Thymus (tissue), 11 donors: ENCODE measurements around the gene KCNK6. TPM values are rescaled to one million over a fixed set of nuclear protein-coding genes. Genes with fewer than 3 reads are reported as not detected.

Experiments used
- DNase-seq, 9 donors: peaks; one replicate each; pipeline ENCODE4 v3.0.0-alpha.2; 2013; ENCODE audit warnings: low spot score in 9 of 9, low read depth in 6 of 9, missing footprints in 1 of 9
- H3K27ac ChIP-seq, 2 donors: one replicate each; pipeline ENCODE4 v1.5.1; 2013; ENCODE audit warnings: control low read depth in 1 of 2, low read depth in 1 of 2, low read length in 1 of 2, mild to moderate bottlenecking in 1 of 2, moderate library complexity in 1 of 2
- H3K27me3 ChIP-seq, 2 donors: one replicate each; pipeline ENCODE4 v1.5.1; 2013; ENCODE audit warnings: low read length in 1 of 2; ENCODE audit not compliant: control insufficient read depth in 2 of 2, insufficient read depth in 1 of 2
- H3K36me3 ChIP-seq, 2 donors: one replicate each; pipeline ENCODE4 v1.5.1; 2013; ENCODE audit warnings: low read length in 1 of 2, mild to moderate bottlenecking in 1 of 2, moderate library complexity in 1 of 2; ENCODE audit not compliant: control insufficient read depth in 2 of 2, insufficient read depth in 2 of 2
- H3K4me1 ChIP-seq, 2 donors: one replicate each; pipeline ENCODE4 v1.5.1; 2013; ENCODE audit warnings: low read length in 2 of 2; ENCODE audit not compliant: control insufficient read depth in 2 of 2, insufficient read depth in 2 of 2
- H3K4me3 ChIP-seq, 2 donors: one replicate each; pipeline ENCODE4 v1.5.1; 2013; ENCODE audit warnings: low read length in 2 of 2, control low read depth in 1 of 2, mild to moderate bottlenecking in 1 of 2
- H3K9me3 ChIP-seq, 2 donors: one replicate each; pipeline ENCODE4 v1.5.1; 2013; ENCODE audit warnings: low read length in 1 of 2, mild to moderate bottlenecking in 1 of 2; ENCODE audit not compliant: control insufficient read depth in 2 of 2, insufficient read depth in 1 of 2
- WGBS: extraction: QIAGEN DNeasy Blood & Tissue Kit; methylation state at CpG from one replicate; pipeline ENCODE4 v1.1.7; 2013; 5-methylcytosine and 5-hydroxymethylcytosine counted together
- polyA plus RNA-seq: library from polyadenylated mRNA; stranded (reverse); fragments of 200-250 nt; gene quantifications from one replicate; pipeline ENCODE4 v1.2.3, GENCODE V29; 2013
- total RNA-seq: library from RNA; stranded (reverse); fragments of 120-200 nt; gene quantifications from one replicate; pipeline ENCODE4 v1.2.4, GENCODE V29; 2013
- donor health status: healthy.

The KCNK6 gene
- total and polyA plus RNA-seq, 2 donors, result 3.4 to 5.2 TPM

DNA sequence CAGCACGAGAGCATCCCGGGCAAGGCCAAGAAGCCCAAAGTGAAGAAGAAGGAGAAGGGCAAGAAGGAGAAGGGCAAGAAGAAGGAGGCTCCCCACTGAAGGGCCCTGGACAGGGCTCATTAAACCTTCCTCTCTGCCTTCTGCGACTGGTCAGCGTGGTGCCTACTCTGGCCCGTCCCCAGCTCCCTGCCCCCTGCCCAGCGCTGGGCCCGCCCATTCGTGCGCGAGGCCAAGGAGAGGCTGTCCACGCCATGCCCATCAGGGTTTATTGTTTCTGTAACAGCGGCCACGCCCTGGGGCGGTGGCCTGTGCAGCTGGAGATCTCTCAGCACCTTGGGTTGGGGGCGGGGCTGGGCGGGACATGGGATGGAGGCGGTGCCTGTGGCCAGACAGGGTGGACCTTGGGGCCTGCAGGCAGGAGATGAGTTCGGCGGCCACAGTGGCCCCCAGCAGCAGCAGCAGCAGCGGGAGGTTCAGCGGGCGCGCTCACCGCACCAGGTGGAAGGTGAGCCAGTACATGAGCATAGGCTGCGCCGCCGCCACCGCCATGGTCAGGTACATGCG lies 14.7 kb upstream of the KCNK6 start:
- DNase-seq, result no peak
- H3K9me3 ChIP-seq, result no peaks in the 10 kb centered on the region
- no peak overlapping the region for H3K27ac ChIP-seq
- no peak overlapping the region for H3K4me3 ChIP-seq
- H3K36me3 ChIP-seq, result peaks cover 4 to 41% of the 10 kb centered on the region in 2 donors
- no peaks in the 10 kb centered on the region for H3K4me1 ChIP-seq
- no peaks in the 10 kb centered on the region for H3K27me3 ChIP-seq
- whole genome bisulfite sequencing, result 91% methylated on average over 29 of the region's 29 CpGs

DNA sequence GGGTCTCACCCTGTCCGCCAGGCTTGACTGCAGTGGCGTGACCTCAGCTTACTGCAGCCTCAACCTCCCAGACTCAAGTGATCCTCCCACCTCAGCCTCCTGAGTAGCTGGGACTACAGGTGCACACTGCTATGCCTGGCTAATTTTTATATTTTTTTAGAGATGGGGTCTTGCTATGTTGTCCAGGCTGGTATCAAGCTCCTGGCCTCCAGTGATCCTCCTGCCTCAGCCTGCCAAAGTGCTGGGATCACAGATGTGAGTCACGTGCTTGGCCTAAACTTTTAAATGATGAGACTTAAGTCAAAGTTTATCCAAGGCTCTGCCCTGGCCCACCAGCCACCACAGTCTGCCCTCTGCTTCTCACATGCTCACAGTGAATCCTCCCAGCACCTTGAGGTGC lies 13.4 kb upstream of the KCNK6 start:
- Histone ChIP-seq H3K9me3 (no peaks in the 10 kb centered on the region), H3K36me3 (peaks cover 4 to 41% of the 10 kb centered on the region in 2 donors), H3K27ac (no peak overlapping the region), H3K4me1 (no peaks in the 10 kb centered on the region), H3K4me3 (no peak overlapping the region), H3K27me3 (no peaks in the 10 kb centered on the region)
- 100% methylated on average over 3 of the region's 3 CpGs for WGBS
- DNase-seq, result no peak

DNA sequence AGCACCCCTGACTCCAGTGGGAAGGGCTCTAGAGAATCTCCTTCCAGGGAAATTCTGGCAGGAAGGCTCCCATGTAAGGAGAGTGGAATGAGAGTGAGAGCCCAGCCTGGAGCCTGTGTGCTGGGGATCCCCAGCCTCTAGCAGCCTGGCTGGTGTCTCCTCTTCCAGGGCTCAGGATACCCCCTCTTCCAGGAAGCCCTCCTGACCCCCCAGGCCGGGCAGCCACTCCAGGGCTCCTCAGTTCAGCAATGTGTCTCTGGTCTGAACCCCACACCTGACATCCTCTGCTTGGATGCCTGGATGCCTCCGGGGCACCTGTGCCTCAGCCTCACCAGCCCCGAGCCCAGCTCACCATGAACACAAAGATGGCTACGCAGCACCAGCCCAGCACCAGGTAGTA lies 12.6 kb upstream of the KCNK6 start:
- DNase-seq, result no peak
- Histone ChIP-seq H3K9me3 (no peaks in the 10 kb centered on the region), H3K36me3 (peaks cover 4 to 41% of the 10 kb centered on the region in 2 donors), H3K4me3 (no peak overlapping the region), H3K4me1 (no peaks in the 10 kb centered on the region), H3K27ac (no peak overlapping the region), H3K27me3 (no peaks in the 10 kb centered on the region)
- over 99% methylated on average over 4 of the region's 4 CpGs for WGBS

DNA sequence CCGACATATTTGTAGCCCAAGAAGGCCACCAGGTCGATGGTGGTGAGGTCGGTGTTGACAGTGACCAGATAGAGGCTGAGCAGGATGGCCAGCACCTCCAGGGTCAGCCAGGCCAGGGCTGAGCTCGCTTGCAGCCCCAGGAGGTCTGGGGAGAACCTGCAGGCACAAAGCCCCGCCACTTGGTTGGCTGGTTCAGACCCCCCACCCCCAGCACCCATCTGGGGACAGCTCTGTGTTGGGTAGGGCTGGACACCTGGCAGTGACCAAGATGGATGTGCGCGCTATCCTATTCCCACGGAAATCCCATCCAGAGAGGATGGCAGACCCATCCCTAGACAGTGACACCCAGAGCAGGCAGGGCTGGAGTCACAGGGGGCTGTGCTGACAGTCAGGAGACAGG lies 12.0 kb upstream of the KCNK6 start:
- Histone ChIP-seq H3K27ac (no peak overlapping the region), H3K4me3 (no peak overlapping the region), H3K4me1 (no peaks in the 10 kb centered on the region), H3K9me3 (no peaks in the 10 kb centered on the region), H3K27me3 (no peaks in the 10 kb centered on the region), H3K36me3 (peaks cover 4 to 41% of the 10 kb centered on the region in 2 donors)
- no peak for DNase-seq
- 98% methylated on average over 8 of the region's 8 CpGs for WGBS

DNA sequence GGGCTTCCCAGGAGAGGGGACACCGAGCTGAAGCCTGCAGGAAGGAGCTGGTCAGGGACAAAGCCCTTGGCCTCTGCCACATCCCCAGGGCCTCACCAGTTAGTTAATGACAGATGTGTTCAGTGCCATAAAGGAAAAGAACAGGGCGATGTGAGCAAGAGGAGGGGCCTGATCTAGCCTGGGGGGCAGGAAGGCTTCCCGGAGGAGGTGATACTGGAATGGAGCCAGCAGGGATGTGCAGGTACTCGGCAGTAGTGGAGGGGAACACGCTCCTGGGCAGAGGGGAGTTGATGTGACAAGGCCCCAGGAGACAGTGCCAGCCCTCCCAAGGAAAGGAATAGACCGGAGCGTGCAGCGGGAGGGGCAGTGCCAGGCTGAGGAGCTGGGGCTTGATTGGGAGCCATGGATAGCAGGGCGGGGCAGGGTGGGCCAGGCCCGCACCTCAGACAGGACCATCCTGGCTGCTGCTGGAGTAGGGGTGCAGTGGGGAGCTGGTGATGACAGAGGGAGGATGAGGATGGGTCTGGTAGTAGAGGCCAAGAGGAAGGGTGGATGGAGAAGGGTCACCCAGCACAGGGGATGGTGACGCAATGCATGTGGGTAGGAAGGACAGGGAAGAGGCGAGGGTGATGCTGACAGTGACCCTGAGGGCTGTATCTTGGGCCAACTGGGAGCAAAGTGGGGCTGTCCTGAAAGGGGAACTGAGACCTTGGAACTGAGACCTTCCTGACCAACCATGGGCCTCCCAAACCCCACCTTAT lies 11.5 kb upstream of the KCNK6 start:
- WGBS, result 97% methylated on average over 12 of the region's 12 CpGs
- peaks cover 4 to 41% of the 10 kb centered on the region in 2 donors for H3K36me3 ChIP-seq

DNA sequence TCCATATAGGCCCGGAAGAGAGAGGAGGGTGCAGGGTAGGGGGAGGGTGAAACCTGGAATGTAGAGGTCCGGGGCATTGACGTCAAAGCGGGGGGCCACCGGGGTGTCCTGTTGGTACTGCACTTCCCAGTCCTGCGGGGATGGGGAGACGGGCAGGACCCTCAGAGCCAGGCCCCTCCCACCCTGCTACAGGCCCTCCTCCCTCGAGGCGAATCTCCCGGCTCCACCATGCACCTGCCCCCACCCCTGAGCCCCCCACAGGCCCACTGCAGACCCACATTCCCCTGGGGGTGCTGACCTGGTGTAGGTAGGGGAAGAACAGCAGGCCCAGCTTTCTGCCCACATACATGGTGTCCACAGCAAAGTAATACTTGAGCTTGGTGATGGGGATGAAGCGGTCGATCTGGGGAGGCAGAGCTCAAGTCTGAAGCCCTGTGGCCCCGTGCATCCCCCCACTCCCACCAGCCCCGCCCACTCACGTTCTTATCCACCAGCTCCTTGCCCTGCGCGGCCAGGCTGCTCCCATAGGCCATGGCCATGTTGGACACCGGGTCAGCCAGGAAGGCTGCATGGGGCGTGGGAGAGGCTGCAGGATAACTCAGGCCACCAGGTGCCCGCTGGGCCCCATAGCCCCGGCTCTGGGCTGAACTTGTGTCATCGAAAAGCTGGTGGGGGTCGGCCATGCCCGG lies 10.6 kb upstream of the KCNK6 start:
- H3K36me3 ChIP-seq, result peaks cover 4 to 41% of the 10 kb centered on the region in 2 donors
- H3K27me3 ChIP-seq, result no peaks in the 10 kb centered on the region
- DNase-seq, result no peak
- no peak overlapping the region for H3K27ac ChIP-seq
- H3K4me1 ChIP-seq, result no peaks in the 10 kb centered on the region
- no peak overlapping the region for H3K4me3 ChIP-seq
- H3K9me3 ChIP-seq, result no peaks in the 10 kb centered on the region
- WGBS, result 97% methylated on average over 24 of the region's 24 CpGs

More for the DNA sequence above, 11.5 kb upstream of the KCNK6 start:
- no peaks in the 10 kb centered on the region for H3K9me3 ChIP-seq
- H3K27me3 ChIP-seq, result no peaks in the 10 kb centered on the region
- DNase-seq, result no peak
- H3K4me3 ChIP-seq, result no peak overlapping the region
- H3K4me1 ChIP-seq, result no peaks in the 10 kb centered on the region
- no peak overlapping the region for H3K27ac ChIP-seq

DNA sequence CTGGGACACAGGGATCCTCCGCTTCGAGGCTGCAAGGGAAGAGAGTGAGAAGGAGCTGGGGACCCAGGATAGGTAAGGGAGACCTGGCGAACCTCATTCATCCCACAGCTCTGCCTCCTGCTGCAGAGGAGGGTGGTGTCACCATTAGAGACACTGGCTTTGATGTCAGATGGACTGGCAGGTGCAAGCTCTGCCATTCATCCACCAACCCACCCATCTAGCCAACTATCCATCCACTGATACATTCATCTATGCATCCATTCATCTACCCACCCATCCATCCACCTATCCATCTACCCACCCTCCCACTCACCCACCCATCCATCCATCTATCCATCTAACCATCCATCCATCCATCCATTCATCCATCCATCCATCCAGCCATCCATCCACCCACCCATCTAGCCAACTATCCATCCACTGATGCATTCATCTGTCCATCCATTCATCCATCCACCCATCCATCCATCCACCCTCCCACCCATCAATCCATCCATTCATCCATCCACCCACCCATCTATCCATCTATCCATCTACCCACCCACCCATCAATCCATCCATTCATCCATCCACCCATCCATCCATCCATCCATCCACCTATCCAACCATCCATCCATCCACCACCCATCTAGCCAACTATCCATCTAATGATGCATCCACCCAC lies 9.9 kb upstream of the KCNK6 start:
- H3K4me1 ChIP-seq, result no peaks in the 10 kb centered on the region
- H3K27me3 ChIP-seq, result no peaks in the 10 kb centered on the region
- H3K36me3 ChIP-seq, result peaks cover 4 to 38% of the 10 kb centered on the region in 2 donors
- no peak for DNase-seq
- 97% methylated on average over 3 of the region's 3 CpGs for WGBS
- no peak overlapping the region for H3K27ac ChIP-seq
- H3K4me3 ChIP-seq, result no peak overlapping the region
- H3K9me3 ChIP-seq, result no peaks in the 10 kb centered on the region

DNA sequence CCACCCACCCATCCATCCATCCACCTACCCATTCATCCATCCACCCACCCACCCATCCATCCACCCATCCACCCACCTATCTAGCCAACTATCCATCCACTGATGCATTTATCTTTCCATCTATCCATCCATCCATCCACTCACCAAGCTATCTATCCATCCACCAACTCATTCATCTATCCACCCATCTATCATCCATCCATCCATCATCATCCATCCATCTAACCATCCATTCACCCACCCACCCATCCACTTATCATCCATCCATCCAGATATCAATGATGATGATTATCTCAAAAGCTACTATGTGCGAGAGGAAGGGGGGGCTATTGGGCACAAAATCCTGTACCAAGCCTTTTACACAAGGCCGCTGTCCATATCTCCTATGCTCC lies 9.4 kb upstream of the KCNK6 start:
- H3K9me3 ChIP-seq, result no peaks in the 10 kb centered on the region
- H3K27ac ChIP-seq, result no peak overlapping the region
- DNase-seq, result no peak
- H3K36me3 ChIP-seq, result peaks cover 4 to 33% of the 10 kb centered on the region in 2 donors
- 99% methylated on average over 2 of the region's 2 CpGs for WGBS
- H3K27me3 ChIP-seq, result no peaks in the 10 kb centered on the region
- no peak overlapping the region for H3K4me3 ChIP-seq
- H3K4me1 ChIP-seq, result peaks cover under 1 to 2% of the 10 kb centered on the region in 2 donors

DNA sequence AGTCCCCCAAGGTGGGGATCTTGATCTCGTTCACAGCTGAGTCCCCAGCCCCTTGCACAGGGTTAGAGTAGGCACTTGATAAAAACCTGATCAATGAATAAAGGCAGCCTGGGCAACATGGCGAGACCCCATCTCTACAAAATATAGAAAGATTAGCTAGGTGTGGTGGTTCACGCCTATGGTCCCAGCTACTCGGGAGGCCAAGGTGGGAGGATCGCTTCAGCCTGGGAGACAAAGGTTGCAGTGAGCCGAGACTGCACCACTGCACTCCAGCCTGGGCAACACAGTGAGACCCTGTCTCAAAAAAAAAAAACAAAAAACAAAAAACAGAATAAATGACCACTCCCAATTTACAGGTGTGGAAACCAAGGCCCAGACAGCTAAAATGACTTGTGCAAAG lies 8.7 kb upstream of the KCNK6 start:
- Histone ChIP-seq H3K4me3 (no peak overlapping the region), H3K36me3 (peaks cover 4 to 28% of the 10 kb centered on the region in 2 donors), H3K4me1 (peaks cover 2 to 5% of the 10 kb centered on the region in 2 donors), H3K9me3 (no peaks in the 10 kb centered on the region), H3K27ac (no peak overlapping the region), H3K27me3 (no peaks in the 10 kb centered on the region)
- DNase-seq, result no peak
- 90% methylated on average over 6 of the region's 6 CpGs for WGBS
